Fibroblast of villous mesenchyme (primary cell): ENCODE data around the gene IFT88. TPM values are rescaled to one million over a fixed set of nuclear protein-coding genes. Genes with fewer than 3 reads are reported as not detected.

Experiments used
- DNase-seq: peaks from one replicate; pipeline ENCODE4 v3.0.0-alpha.2; 2010; ENCODE audit warnings: low read depth
- H3K4me3 ChIP-seq: 2 replicates; pipeline ENCODE4 v1.5.1; 2011; ENCODE audit warnings: low read depth, mild to moderate bottlenecking, low read length
- CTCF ChIP-seq: IDR thresholded peaks from 2 replicates; pipeline ENCODE4 v1.5.1; 2012; ENCODE audit warnings: low read depth, mild to moderate bottlenecking, low read length; ENCODE audit not compliant: insufficient read depth
- total RNA-seq: library from RNA; depleted of rRNA; stranded (reverse); fragments of >200 nt; gene quantifications from 2 replicates; pipeline ENCODE4 v1.2.3, GENCODE V29; 2012

IFT88 gene
- total RNA-seq = 11.6 and 14.2 TPM in 2 replicates

GRCh38 chr13:20566898-20567874 lies at the start of gene IFT88:
TSS of gene IFT88 (plus strand) at chr13:20567157. CDS start at chr13:20574386, 7,229 bp downstream.
- DNase-seq = peak; percentile 85
- no peak for TF ChIP-seq CTCF
- H3K4me3 ChIP-seq = peak within 1 kb of the TSS; percentile 80

- no peak for TF ChIP-seq CTCF
- no peak overlapping the region for H3K4me3 ChIP-seq
- no peak for DNase-seq
Measured at GRCh38 chr13:20518660-20519100, 48.3 kb upstream of the IFT88 start.

GRCh38 chr13:20519875-20520274 lies 47.1 kb upstream of the IFT88 start:
- H3K4me3 ChIP-seq = no peak overlapping the region
- no peak for DNase-seq
- TF ChIP-seq CTCF = no peak

- H3K4me3 ChIP-seq = no peak overlapping the region
- DNase-seq = no peak
- TF ChIP-seq CTCF = no peak
Measured at GRCh38 chr13:20521364-20522115, 45.4 kb upstream of the IFT88 start.

- H3K4me3 ChIP-seq = peak overlapping the region; percentile 79
- no peak for TF ChIP-seq CTCF
- DNase-seq = peak; percentile 10
Measured at GRCh38 chr13:20525144-20525600, 41.8 kb upstream of the IFT88 start.

GRCh38 chr13:20525601-20526544 lies 41.1 kb upstream of the IFT88 start, which contains the start of gene CRYL1:
TSS of gene CRYL1 (minus strand) at chr13:20525857. CDS start at chr13:20525794, 63 bp downstream.
- H3K4me3 ChIP-seq = peak within 1 kb of the TSS; percentile 79
- no peak for TF ChIP-seq CTCF
- peak; percentile 56 for DNase-seq
